ENCODE measurements around the gene EMC8.
"Not testable (repeated sequence)": the region's sequence is repeated elsewhere in the genome, so short reads cannot be mapped to it uniquely, and the experiment has no call there.

The EMC8 gene

GRCh38 chr16:85812031-85812807, 12.9 kb upstream of the EMC8 start:
- no peak for DNase-seq

GRCh38 chr16:85810742-85811115, 11.4 kb upstream of the EMC8 start:
- no peak for DNase-seq

- DNase-seq, result no peak
Measured at GRCh38 chr16:85810097-85810741, 10.9 kb upstream of the EMC8 start.

GRCh38 chr16:85809645-85810044, 10.3 kb upstream of the EMC8 start:
- DNase-seq, result no peak

- no peak for DNase-seq
Measured at GRCh38 chr16:85808926-85809325, 9.6 kb upstream of the EMC8 start.

GRCh38 chr16:85808104-85808503, 8.8 kb upstream of the EMC8 start:
- not testable (repeated sequence) for DNase-seq

GRCh38 chr16:85807340-85807739, 8.0 kb upstream of the EMC8 start:
- not testable (repeated sequence) for DNase-seq

- no peak for DNase-seq
Measured at GRCh38 chr16:85806539-85806938, 7.2 kb upstream of the EMC8 start.

GRCh38 chr16:85805442-85806045, 6.2 kb upstream of the EMC8 start:
- DNase-seq, result no peak

GRCh38 chr16:85803570-85803969, 4.2 kb upstream of the EMC8 start:
- DNase-seq, result no peak

GRCh38 chr16:85800321-85800669, 951 bp upstream of the EMC8 start:
- DNase-seq, result no peak

- DNase-seq, result no peak
Measured at GRCh38 chr16:85798901-85799496, 345 bp downstream of the EMC8 start.

- DNase-seq, result no peak
Measured at GRCh38 chr16:85798283-85798776, 1.0 kb downstream of the EMC8 start.

GRCh38 chr16:85796599-85796998, 2.7 kb downstream of the EMC8 start:
- DNase-seq, result no peak

- no peak for DNase-seq
Measured at GRCh38 chr16:85796152-85796551, 3.2 kb downstream of the EMC8 start.

GRCh38 chr16:85794696-85795095, 4.6 kb downstream of the EMC8 start:
- no peak for DNase-seq

- no peak for DNase-seq
Measured at GRCh38 chr16:85793662-85794298, 5.6 kb downstream of the EMC8 start.

- DNase-seq, result no peak
Measured at GRCh38 chr16:85789773-85790172, 9.6 kb downstream of the EMC8 start.

GRCh38 chr16:85788819-85789218, 10.5 kb downstream of the EMC8 start:
- DNase-seq, result no peak

- DNase-seq, result no peak
Measured at GRCh38 chr16:85785927-85786326, 13.4 kb downstream of the EMC8 start.

GRCh38 chr16:85784813-85785212, 14.5 kb downstream of the EMC8 start:
- no peak for DNase-seq

GRCh38 chr16:85783441-85783840, 15.9 kb downstream of the EMC8 start:
- DNase-seq, result no peak

- DNase-seq, result no peak
Measured at GRCh38 chr16:85782451-85782850, 16.9 kb downstream of the EMC8 start.

All from NCI-H2107 (cell line).